CD4-positive, alpha-beta T cell (primary cell): ENCODE results near the gene UNC13A. TPM values are rescaled to one million over a fixed set of nuclear protein-coding genes. Genes with fewer than 3 reads are reported as not detected.
A peak's percentile ranks its signal among the peaks of the same experiment; 100 is the strongest.

Experiments used
- ATAC-seq: fragments of 200-7000 bp; cut with Tn5 transposase; one replicate; pipeline ENCODE4 v1.10.0; 2022; ENCODE audit warnings: mild to moderate bottlenecking; ENCODE audit not compliant: poor library complexity
- CTCF ChIA-PET: fragments of 350-600 bp; sonication (Branson Sonifier 250); formaldehyde crosslinking; loops from one replicate; lab custom pipeline; 2021; ENCODE audit warnings: antibody characterized with exemption, inconsistent platforms; lab: Charles Lee
- POLR2A ChIA-PET: fragments of 350-600 bp; sonication (Branson Sonifier 250); formaldehyde crosslinking; loops from one replicate; lab custom pipeline; 2021; ENCODE audit warnings: antibody characterized with exemption, inconsistent platforms; lab: Charles Lee
- DNase-seq, 14 experiments: peaks; one replicate each; pipeline ENCODE4 v3.0.0-alpha.2; 2013 to 2020; ENCODE audit warnings: mixed read lengths in 2 of 14
- H3K27ac ChIP-seq, 2 donors: one replicate each; pipeline versions ENCODE4 v1.5.1 to v1.7.0; 2013; ENCODE audit warnings: low read length in 2 of 2, low read depth in 1 of 2, mild to moderate bottlenecking in 1 of 2
- H3K27me3 ChIP-seq, 2 experiments: 1 replicate in 1 of 2; 2 replicates in 1 of 2; pipeline versions ENCODE4 v1.6.1 to v1.7.0; 2013; ENCODE audit warnings: low read length in 2 of 2, control low read depth in 1 of 2, mild to moderate bottlenecking in 1 of 2, moderate library complexity in 1 of 2; ENCODE audit not compliant: insufficient read depth in 2 of 2, control insufficient read depth in 1 of 2
- H3K36me3 ChIP-seq: one replicate; pipeline ENCODE4 v1.6.1; 2013; ENCODE audit warnings: low read length, control low read depth; ENCODE audit not compliant: insufficient read depth
- H3K4me1 ChIP-seq: one replicate; pipeline ENCODE4 v1.6.1; 2013; ENCODE audit warnings: low read length, control low read depth; ENCODE audit not compliant: insufficient read depth
- H3K4me3 ChIP-seq: one replicate; pipeline ENCODE4 v1.5.1; 2013; ENCODE audit warnings: mild to moderate bottlenecking, low read length, moderate library complexity
- H3K9me3 ChIP-seq, 2 experiments: 1 replicate in 1 of 2; 2 replicates in 1 of 2; pipeline versions ENCODE4 v1.6.1 to v1.7.0; 2013; ENCODE audit warnings: low read length in 2 of 2, mild to moderate bottlenecking in 2 of 2, control low read depth in 1 of 2, moderate library complexity in 1 of 2; ENCODE audit not compliant: control insufficient read depth in 1 of 2, insufficient read depth in 1 of 2
- H3K27ac Mint-ChIP-seq: one replicate; pipeline ENCODE4 v1.8.0; 2020; ENCODE audit warnings: mixed read lengths
- H3K27me3 Mint-ChIP-seq: one replicate; pipeline ENCODE4 v1.8.0; 2021; ENCODE audit warnings: mixed read lengths
- H3K36me3 Mint-ChIP-seq: one replicate; pipeline ENCODE4 v1.8.0; 2021; ENCODE audit warnings: low read depth, mixed read lengths
- H3K4me1 Mint-ChIP-seq: one replicate; pipeline ENCODE4 v1.8.0; 2021; ENCODE audit warnings: low read depth, mixed read lengths
- H3K4me3 Mint-ChIP-seq: one replicate; pipeline ENCODE4 v1.8.0; 2020; ENCODE audit warnings: mild to moderate bottlenecking, mixed read lengths
- H3K9me3 Mint-ChIP-seq: one replicate; pipeline ENCODE4 v1.8.0; 2020; ENCODE audit warnings: mixed read lengths
- intact Hi-C, 2 experiments: fragments of 100-400 bp; cut with DNase I in 1 of 2; cut with micrococcal nuclease in 1 of 2; formaldehyde crosslinking; loops; one replicate each; pipeline versions ENCODE4 v1.15.1 to v1.9.0; 2023 to 2025; cut with DNase I, micrococcal nuclease
- total RNA-seq, 174 experiments: library from RNA in 2 of 174; stranded (reverse) in 2 of 174; gene quantifications; one replicate each; pipeline ENCODE4 v1.2.3 and lab custom pipeline; 2021 to 2026
- TF ChIP-seq, protein P1 (sequence below): fragments of 200-600 bp; IDR thresholded peaks from one replicate; pipeline ENCODE4 v1.8.0; 2022; ENCODE audit warnings: antibody characterized with exemption, mild to moderate bottlenecking

Gene UNC13A
- total RNA-seq, 2 experiments from 2014 or later = 0.11 to 0.14 TPM

DNA sequence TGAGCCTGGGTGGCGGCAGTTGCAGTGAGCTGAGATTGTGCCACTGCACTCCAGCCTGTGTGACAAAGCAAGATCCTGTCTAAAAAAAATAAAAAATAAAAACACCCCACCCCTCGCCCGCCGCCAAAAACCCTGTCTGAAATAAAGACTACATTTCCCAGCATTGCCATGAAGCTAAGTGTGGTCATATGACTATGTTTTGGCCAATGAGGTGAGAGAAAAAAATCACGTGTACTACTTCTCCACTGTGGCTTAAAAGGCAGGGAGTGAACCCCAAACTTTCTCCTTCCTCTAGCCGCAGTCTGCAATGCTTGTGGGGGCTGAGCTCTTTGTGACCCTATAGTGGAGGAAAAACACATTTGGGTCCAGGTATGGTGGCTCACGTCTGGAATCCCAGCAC, 77.8 kb downstream of the UNC13A start:
- peak in 3 of 14 experiments; percentile 29 to 57 (median 30) for DNase-seq

DNA sequence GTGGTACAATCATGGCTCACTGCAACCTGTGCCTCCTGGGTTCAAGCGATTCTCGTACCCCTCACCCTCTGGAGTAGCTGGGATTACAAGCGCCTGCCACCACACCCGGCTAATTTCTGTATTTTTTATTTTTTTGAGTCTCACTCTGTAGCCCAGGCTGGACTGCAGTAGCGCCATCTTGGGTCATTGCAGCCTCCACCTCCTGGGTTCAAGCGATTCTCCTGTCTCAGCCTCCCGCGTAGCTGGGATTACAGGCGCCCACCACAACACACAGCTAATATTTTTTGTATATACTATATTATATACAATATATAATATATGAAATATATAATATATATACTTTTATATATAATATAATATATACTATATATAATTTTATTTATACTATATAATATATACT, 80.2 kb downstream of the UNC13A start:
- no peak overlapping the region for H3K27ac Mint-ChIP-seq
- POLR2A ChIA-PET = no interaction called here

More for the DNA sequence above, 77.8 kb downstream of the UNC13A start:
- no peaks in the 10 kb centered on the region for H3K9me3 Mint-ChIP-seq
- Histone ChIP-seq H3K27ac (no peak overlapping the region), H3K36me3 (no peaks in the 10 kb centered on the region), H3K27me3 (peaks cover 5 to 7% of the 10 kb centered on the region in 2 experiments), H3K4me3 (no peak overlapping the region), H3K4me1 (peaks cover 11% of the 10 kb centered on the region), H3K9me3 (peaks cover 0 to 15% of the 10 kb centered on the region in 2 experiments)
- no peak for ATAC-seq
- intact Hi-C loops = no loop called here
- H3K4me3 Mint-ChIP-seq = no peak overlapping the region
- CTCF ChIA-PET = no interaction called here
- POLR2A ChIA-PET = no interaction called here
- H3K27me3 Mint-ChIP-seq = peaks cover 15% of the 10 kb centered on the region
- H3K27ac Mint-ChIP-seq = no peak overlapping the region
- TF ChIP-seq, protein P1, sequence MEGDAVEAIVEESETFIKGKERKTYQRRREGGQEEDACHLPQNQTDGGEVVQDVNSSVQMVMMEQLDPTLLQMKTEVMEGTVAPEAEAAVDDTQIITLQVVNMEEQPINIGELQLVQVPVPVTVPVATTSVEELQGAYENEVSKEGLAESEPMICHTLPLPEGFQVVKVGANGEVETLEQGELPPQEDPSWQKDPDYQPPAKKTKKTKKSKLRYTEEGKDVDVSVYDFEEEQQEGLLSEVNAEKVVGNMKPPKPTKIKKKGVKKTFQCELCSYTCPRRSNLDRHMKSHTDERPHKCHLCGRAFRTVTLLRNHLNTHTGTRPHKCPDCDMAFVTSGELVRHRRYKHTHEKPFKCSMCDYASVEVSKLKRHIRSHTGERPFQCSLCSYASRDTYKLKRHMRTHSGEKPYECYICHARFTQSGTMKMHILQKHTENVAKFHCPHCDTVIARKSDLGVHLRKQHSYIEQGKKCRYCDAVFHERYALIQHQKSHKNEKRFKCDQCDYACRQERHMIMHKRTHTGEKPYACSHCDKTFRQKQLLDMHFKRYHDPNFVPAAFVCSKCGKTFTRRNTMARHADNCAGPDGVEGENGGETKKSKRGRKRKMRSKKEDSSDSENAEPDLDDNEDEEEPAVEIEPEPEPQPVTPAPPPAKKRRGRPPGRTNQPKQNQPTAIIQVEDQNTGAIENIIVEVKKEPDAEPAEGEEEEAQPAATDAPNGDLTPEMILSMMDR = no peak
- no peaks in the 10 kb centered on the region for H3K36me3 Mint-ChIP-seq
- peaks cover 11% of the 10 kb centered on the region for H3K4me1 Mint-ChIP-seq

DNA sequence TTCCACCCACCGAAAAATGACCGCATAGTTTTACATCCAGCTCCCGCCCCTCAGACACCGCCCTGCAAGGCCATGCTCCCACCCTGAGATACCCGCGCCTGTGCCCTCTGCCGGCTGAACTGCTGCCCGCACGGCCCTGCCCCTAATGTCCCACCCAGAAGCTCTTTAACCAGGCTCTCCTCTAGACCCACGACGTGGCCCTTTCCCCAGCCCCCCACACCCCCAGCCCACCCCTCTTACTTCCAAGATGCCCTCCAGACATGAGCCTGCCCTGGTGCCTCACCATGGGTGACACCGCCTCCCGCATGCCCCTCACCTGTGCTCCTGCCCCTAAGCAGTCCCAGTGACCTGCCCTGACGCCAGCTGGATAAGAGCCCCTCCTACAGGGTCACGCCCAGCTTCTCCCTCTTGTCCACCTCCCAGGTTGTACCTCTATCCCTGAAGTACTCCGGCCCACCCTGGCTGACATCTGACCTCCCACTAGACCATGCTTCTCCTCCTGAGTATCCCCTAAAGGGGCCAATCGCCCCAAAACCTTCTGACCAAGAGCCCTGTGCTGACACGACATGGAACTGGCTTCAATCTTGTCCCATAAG, 81.5 kb downstream of the UNC13A start:
- Mint-ChIP-seq H3K4me3 (peak overlapping the region; percentile 83), H3K4me1 (peaks cover 11% of the 10 kb centered on the region), H3K9me3 (no peaks in the 10 kb centered on the region), H3K27me3 (peaks cover 30% of the 10 kb centered on the region), H3K36me3 (no peaks in the 10 kb centered on the region), H3K27ac (peak overlapping the region; percentile 27)
- POLR2A ChIA-PET = interaction anchor here (1.1 kb wide), 1 partner anchor 297 kb away, joined by 3 read pairs; the partner anchor contains the start of gene DDA1
- Histone ChIP-seq H3K36me3 (no peaks in the 10 kb centered on the region), H3K9me3 (peaks cover 0 to 17% of the 10 kb centered on the region in 2 experiments), H3K4me3 (peak overlapping the region; percentile 40), H3K27me3 (peaks cover 14 to 21% of the 10 kb centered on the region in 2 experiments), H3K4me1 (peaks cover 14% of the 10 kb centered on the region), H3K27ac (no peak overlapping the region)
- DNase-seq (no peak), ATAC-seq (no peak)
- intact Hi-C loops = loop anchor here (1.0 to 10.0 kb wide), 2 partner anchors 248 to 249 kb away; partner anchors contain the start of gene RPL18A (in 1 of the 2)
- CTCF ChIA-PET = interaction anchor here (1.1 to 1.2 kb wide), 2 partner anchors 96 to 253 kb away, joined by 4 to 5 read pairs; partner anchors contain the start of genes PGLS and RPL18A
- TF ChIP-seq, protein P1 = peak; percentile 8

More for the DNA sequence above, 80.2 kb downstream of the UNC13A start:
- no peaks in the 10 kb centered on the region for H3K36me3 Mint-ChIP-seq
- TF ChIP-seq, protein P1 = no peak
- no peak overlapping the region for H3K4me3 ChIP-seq
- intact Hi-C loops = loop anchor here in 1 of 2 experiments (10.0 kb wide), 1 partner anchor 247 kb away; the partner anchor contains the start of gene RPL18A
- no peaks in the 10 kb centered on the region for H3K9me3 Mint-ChIP-seq
- peaks cover 0 to 17% of the 10 kb centered on the region in 2 experiments for H3K9me3 ChIP-seq
- H3K4me3 Mint-ChIP-seq = no peak overlapping the region
- DNase-seq (no peak), ATAC-seq (no peak)
- H3K4me1 Mint-ChIP-seq = peaks cover 11% of the 10 kb centered on the region
- peaks cover 24% of the 10 kb centered on the region for H3K27me3 Mint-ChIP-seq
- CTCF ChIA-PET = no interaction called here
- peaks cover 14% of the 10 kb centered on the region for H3K4me1 ChIP-seq
- no peak overlapping the region for H3K27ac ChIP-seq
- H3K36me3 ChIP-seq = no peaks in the 10 kb centered on the region
- H3K27me3 ChIP-seq = peaks cover 2 to 9% of the 10 kb centered on the region in 2 experiments
